Measurements from ENCODE around the gene BEND6. TPM values are rescaled to one million over a fixed set of nuclear protein-coding genes. Genes with fewer than 3 reads are reported as not detected.

Gene BEND6
- total and polyA plus RNA-seq, 7 donors: 0.14 to 1.1 (median 0.30) TPM

- peaks cover 19% of the 10 kb centered on the region for H3K9me3 ChIP-seq
- H3K4me1 ChIP-seq: no peaks in the 10 kb centered on the region
- 26 to 32% (median 26%) methylated on average over 1 of the region's 1 CpG for WGBS, 3 donors
- intact Hi-C loops (cut with DNase I): loop anchor here (2.0 to 10.0 kb wide), 3 partner anchors 64 to 304 kb away; partner anchors contain the start of gene BEND6 (in 1 of the 2)
- H3K27me3 ChIP-seq (ENCODE audit: insufficient read depth in 3 of 3, low read length in 2 of 3): no peaks in the 10 kb centered on the region
- H3K36me3 ChIP-seq (ENCODE audit: insufficient read depth in 1 of 2, low read depth in 1 of 2): no peaks in the 10 kb centered on the region
- no peak overlapping the region for H3K4me3 ChIP-seq
- DNase-seq (no peak), ATAC-seq (peak in 3 of 4 donors; percentile 61 to 79 (median 61))
- TF ChIP-seq, protein P1, sequence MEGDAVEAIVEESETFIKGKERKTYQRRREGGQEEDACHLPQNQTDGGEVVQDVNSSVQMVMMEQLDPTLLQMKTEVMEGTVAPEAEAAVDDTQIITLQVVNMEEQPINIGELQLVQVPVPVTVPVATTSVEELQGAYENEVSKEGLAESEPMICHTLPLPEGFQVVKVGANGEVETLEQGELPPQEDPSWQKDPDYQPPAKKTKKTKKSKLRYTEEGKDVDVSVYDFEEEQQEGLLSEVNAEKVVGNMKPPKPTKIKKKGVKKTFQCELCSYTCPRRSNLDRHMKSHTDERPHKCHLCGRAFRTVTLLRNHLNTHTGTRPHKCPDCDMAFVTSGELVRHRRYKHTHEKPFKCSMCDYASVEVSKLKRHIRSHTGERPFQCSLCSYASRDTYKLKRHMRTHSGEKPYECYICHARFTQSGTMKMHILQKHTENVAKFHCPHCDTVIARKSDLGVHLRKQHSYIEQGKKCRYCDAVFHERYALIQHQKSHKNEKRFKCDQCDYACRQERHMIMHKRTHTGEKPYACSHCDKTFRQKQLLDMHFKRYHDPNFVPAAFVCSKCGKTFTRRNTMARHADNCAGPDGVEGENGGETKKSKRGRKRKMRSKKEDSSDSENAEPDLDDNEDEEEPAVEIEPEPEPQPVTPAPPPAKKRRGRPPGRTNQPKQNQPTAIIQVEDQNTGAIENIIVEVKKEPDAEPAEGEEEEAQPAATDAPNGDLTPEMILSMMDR (IDR thresholded peaks at IDR 0.05): peak; percentile 64
- no peak overlapping the region for H3K27ac ChIP-seq
These were observed 66.3 kb downstream of the BEND6 start for GRCh38 chr6:57021086-57021720.

DNA sequence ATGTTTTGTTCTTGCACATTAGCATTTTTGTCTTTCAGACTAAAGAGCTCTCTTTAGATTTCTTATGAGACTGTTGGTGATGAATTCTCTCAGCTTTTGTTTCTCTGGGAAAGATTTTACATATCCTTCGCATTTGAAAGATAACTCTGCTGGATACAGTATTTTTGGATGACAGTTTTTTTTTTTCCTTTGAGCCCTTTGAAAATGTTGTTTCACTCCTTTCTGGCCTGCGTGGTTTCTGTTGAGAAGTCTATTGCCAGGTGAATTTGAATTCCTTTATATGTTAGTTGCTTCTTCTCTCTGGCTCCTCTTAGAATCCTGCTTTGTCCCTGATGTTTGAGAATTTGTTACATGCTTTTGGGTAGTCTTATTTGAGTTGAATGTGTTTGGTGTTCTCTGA is 69.4 kb downstream of the BEND6 start:
- TF ChIP-seq, protein P1 (IDR thresholded peaks at IDR 0.05): no peak

GRCh38 chr6:57024775-57025174 is 69.9 kb downstream of the BEND6 start:
- Histone ChIP-seq H3K27ac (no peak overlapping the region), H3K4me3 (no peak overlapping the region), H3K36me3 (ENCODE audit: insufficient read depth in 1 of 2, low read depth in 1 of 2) (no peaks in the 10 kb centered on the region), H3K27me3 (ENCODE audit: insufficient read depth in 3 of 3, low read length in 2 of 3) (no peaks in the 10 kb centered on the region), H3K9me3 (peaks cover 19% of the 10 kb centered on the region), H3K4me1 (no peaks in the 10 kb centered on the region)
- DNase-seq (no peak), ATAC-seq (no peak)
- TF ChIP-seq, protein P1 (IDR thresholded peaks at IDR 0.05): no peak
- intact Hi-C loops (cut with DNase I): loop anchor here (5.0 to 10.0 kb wide), 2 partner anchors 67 to 300 kb away; partner anchors contain the start of gene BEND6 (in 1 of the 2)
- WGBS, 3 donors: 74 to 84% (median 77%) methylated on average over 1 of the region's 1 CpG

More for the DNA sequence above, 69.4 kb downstream of the BEND6 start:
- H3K36me3 ChIP-seq (ENCODE audit: insufficient read depth in 1 of 2, low read depth in 1 of 2): no peaks in the 10 kb centered on the region
- no peak overlapping the region for H3K4me3 ChIP-seq
- no peaks in the 10 kb centered on the region for H3K27me3 ChIP-seq (ENCODE audit: insufficient read depth in 3 of 3, low read length in 2 of 3)
- H3K9me3 ChIP-seq: peaks cover 19% of the 10 kb centered on the region
- 59 to 69% (median 61%) methylated on average over 2 of the region's 2 CpGs for WGBS, 3 donors
- no peak overlapping the region for H3K27ac ChIP-seq
- DNase-seq (no peak), ATAC-seq (no peak)
- intact Hi-C loops (cut with DNase I): loop anchor here (5.0 to 10.0 kb wide), 2 partner anchors 67 to 300 kb away; partner anchors contain the start of gene BEND6 (in 1 of the 2)
- no peaks in the 10 kb centered on the region for H3K4me1 ChIP-seq

GRCh38 chr6:57026001-57026400 is 71.1 kb downstream of the BEND6 start:
- Histone ChIP-seq H3K4me1 (no peaks in the 10 kb centered on the region), H3K27me3 (ENCODE audit: insufficient read depth in 3 of 3, low read length in 2 of 3) (no peaks in the 10 kb centered on the region), H3K4me3 (no peak overlapping the region), H3K9me3 (peaks cover 19% of the 10 kb centered on the region), H3K36me3 (ENCODE audit: insufficient read depth in 1 of 2, low read depth in 1 of 2) (no peaks in the 10 kb centered on the region), H3K27ac (no peak overlapping the region)
- TF ChIP-seq, protein P1 (IDR thresholded peaks at IDR 0.05): no peak
- ATAC-seq (no peak), DNase-seq (no peak)
- intact Hi-C loops (cut with DNase I): loop anchor here in 1 of 2 donors (10.0 kb wide), 1 partner anchor 299 kb away; no protein-coding TSS in a partner anchor
- 80 to 89% (median 83%) methylated on average over 1 of the region's 1 CpG for WGBS, 3 donors

Data from psoas muscle (tissue), 8 donors.